ENCODE results near the gene COL2A1.

DNA sequence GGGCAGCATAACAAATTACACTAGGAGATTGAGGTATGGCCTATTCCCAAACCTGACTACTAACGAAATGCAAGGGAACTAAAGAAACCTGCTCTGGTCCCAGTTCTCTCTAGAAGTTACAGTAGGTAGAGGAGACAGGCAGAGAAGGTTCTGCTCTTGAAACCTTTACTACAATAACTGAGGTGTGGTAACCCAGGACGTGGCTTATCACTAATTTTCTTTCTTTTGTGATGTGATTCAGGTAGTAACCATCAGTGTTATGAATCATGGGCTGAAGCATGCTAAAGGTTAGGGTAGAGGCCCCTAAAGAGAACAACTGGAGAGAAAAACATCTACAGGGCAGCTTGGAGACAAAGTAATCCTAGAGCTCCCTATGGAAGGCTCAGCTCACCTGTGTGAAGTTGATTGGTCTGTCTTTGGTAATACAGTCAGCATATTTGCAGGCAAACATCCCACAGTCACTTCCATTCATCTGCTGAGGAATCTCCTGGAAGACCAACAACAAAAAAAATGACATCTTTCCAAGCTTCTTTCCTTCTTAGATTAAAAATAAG is 41.8 kb upstream of the COL2A1 start:
- TF ChIP-seq, protein P1, sequence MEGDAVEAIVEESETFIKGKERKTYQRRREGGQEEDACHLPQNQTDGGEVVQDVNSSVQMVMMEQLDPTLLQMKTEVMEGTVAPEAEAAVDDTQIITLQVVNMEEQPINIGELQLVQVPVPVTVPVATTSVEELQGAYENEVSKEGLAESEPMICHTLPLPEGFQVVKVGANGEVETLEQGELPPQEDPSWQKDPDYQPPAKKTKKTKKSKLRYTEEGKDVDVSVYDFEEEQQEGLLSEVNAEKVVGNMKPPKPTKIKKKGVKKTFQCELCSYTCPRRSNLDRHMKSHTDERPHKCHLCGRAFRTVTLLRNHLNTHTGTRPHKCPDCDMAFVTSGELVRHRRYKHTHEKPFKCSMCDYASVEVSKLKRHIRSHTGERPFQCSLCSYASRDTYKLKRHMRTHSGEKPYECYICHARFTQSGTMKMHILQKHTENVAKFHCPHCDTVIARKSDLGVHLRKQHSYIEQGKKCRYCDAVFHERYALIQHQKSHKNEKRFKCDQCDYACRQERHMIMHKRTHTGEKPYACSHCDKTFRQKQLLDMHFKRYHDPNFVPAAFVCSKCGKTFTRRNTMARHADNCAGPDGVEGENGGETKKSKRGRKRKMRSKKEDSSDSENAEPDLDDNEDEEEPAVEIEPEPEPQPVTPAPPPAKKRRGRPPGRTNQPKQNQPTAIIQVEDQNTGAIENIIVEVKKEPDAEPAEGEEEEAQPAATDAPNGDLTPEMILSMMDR (IDR thresholded peaks at IDR 0.05), result no peak
- TF ChIP-seq EZH2 (IDR thresholded peaks at IDR 0.05), result no peak

Data from neural progenitor cell (in vitro differentiated cells).